NOMO-1 treated with DMSO at 0.1 percent for 48 hours (cell line): ENCODE data around the gene SYT7.

Experiments used
- DNase-seq: peaks from one replicate; lab custom pipeline; 2025; ENCODE audit not compliant: unreplicated experiment; lab: John Stamatoyannopoulos, UW

SYT7 gene

GRCh38 chr11:61502522-61502921 lies 78.4 kb downstream of the SYT7 start:
- no peak for DNase-seq

GRCh38 chr11:61499816-61500491 lies 80.9 kb downstream of the SYT7 start:
- no peak for DNase-seq

- peak; percentile 65 for DNase-seq
Observed at GRCh38 chr11:61498767-61499341, 82.0 kb downstream of the SYT7 start.

GRCh38 chr11:61497876-61498275 lies 83.0 kb downstream of the SYT7 start:
- DNase-seq, result no peak

DNA sequence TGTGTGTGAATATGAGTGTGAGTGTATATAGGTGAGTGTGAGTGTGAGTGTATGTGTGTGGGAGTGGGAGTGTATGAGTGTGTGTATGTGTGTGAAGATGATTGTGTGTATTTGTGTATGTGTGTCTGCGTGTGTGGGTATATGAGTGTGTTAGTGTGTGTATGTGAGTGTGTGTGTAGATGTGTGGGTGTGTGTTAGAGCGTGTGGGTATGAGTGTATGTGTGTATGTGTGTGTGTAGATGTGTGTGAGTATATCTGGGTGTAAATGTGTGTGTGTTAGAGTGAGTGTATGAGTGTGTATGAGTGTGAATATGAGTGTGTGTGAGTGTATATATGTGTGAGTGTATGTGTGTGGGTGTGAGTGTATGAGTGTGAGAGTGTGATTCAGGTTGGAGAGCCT lies 83.4 kb downstream of the SYT7 start:
- no peak for DNase-seq

- no peak for DNase-seq
Observed at GRCh38 chr11:61496602-61497400, 84.1 kb downstream of the SYT7 start.

- no peak for DNase-seq
Observed at GRCh38 chr11:61495801-61496601, 84.9 kb downstream of the SYT7 start.

DNA sequence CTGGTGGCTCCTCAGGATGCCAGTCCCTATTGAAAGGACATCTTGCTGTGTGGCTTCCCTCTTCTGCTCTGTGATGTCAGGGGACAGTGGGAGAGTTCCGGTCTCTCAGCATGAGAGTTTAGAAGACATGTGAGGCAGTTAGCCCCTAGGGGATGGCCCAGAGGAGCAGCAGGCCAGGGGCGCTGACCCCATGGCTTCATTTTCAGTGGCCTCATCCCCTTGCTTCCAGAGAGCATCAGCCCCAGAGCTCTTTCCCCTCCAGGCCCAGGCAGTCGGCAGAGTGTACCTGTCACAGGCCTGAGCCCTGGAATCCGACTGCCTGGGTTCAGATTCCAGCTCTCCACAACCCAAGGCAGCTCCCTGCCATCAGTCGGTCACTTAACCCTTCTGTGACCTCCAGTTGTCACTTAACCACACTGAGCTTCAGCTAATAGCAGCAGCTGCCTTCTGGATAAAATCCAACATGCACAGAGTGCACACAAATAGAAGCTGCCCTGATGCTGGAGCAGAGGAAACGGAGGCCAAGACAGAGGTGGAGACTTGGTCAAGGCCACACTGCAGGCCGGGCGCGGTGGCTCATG lies 86.4 kb downstream of the SYT7 start:
- no peak for DNase-seq

GRCh38 chr11:61491736-61492395 lies 89.0 kb downstream of the SYT7 start:
- DNase-seq, result no peak

GRCh38 chr11:61489833-61490721 lies 90.8 kb downstream of the SYT7 start:
- no peak for DNase-seq

DNA sequence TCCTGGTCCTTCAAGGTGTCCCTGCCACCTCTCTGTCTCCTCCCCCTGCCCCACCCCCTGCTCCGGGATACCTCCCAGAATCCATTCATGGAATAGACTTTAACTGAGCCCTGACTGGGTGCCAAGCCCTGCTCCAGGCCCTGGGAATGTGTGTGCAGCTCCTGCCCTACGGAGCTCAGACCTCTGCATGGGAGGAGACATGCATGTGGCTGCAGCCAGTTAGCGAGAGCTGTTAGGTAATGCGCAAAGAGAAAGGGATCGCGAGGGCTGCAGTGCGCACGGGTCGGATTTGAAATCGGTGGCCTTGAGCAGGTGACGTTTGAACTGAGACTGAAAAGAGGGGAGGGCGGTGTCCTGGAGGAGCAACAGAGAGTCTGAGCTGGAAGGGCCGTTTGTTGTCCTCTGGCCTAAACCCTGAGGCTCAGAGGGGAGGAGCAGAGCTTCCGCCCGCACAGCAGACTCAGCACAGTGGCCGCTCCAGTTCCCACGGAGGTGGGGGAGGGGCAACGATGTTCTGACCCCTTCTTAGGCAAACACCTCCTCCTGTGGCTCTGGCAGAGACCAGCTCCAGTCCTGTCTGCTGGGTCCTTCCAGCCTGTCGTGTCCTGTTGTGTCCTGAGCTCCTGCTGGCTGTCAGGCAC lies 92.1 kb downstream of the SYT7 start:
- no peak for DNase-seq

- no peak for DNase-seq
Observed at GRCh38 chr11:61487342-61488025, 93.4 kb downstream of the SYT7 start.

- no peak for DNase-seq
Observed at GRCh38 chr11:61486779-61487178, 94.1 kb downstream of the SYT7 start.

- DNase-seq, result no peak
Observed at GRCh38 chr11:61486011-61486620, 94.8 kb downstream of the SYT7 start.

GRCh38 chr11:61485080-61485479 lies 95.8 kb downstream of the SYT7 start:
- no peak for DNase-seq

DNA sequence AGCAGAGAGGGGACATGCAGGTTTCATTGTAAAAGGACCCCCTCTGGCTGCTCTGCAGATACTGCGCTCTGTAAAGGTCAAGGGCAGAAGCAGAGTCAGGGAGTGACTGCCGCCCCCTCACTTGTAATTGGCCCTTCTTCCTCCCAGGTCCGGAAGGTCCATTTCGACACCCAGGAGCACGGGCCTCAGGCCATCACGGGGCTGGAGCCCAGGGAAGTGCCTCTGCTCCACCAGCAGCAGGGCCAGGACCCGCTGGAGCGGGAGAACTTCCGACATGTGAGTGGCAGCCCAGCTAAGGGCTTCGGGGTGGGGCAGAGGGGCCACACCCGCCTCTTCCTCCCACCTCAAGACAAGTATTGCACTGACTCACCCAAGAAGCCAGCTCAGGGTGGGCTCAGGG lies 96.3 kb downstream of the SYT7 start:
- no peak for DNase-seq

GRCh38 chr11:61482513-61482912 lies 98.4 kb downstream of the SYT7 start:
- DNase-seq, result no peak

DNA sequence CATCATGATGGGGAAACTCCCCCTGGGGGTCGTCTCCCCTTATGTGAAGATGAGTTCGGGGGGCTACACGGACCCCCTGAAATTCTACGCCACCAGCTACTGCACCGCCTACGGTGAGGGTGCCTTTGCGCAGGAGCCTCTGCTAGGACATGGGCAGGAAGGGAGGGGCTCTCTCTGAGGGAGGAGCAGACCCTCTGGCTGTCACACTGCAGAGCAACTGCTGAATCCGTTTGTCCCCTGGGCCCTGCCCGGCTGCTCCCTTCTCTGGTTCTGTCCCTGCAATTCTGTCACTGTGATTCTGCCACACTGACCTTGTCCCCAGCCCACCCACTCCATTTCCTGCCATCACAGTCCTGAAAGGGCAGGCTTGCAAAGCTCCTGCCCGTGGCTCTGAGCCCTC lies 99.1 kb downstream of the SYT7 start:
- no peak for DNase-seq
